H9 (cell line): ENCODE data around the gene ATP8B2. TPM values are rescaled to one million over a fixed set of nuclear protein-coding genes. Genes with fewer than 3 reads are reported as not detected.

Experiments
- DNase-seq: peaks from one replicate; pipeline ENCODE4 v3.0.0-alpha.2; 2017
- H2AFZ ChIP-seq: one replicate; pipeline ENCODE4 v1.6.1; 2013; ENCODE audit warnings: mild to moderate bottlenecking, low read length, control low read depth, moderate library complexity
- H2AK5ac ChIP-seq: 2 replicates; pipeline ENCODE4 v1.6.1; 2013; ENCODE audit warnings: low read length, control low read depth, mixed read lengths; ENCODE audit not compliant: insufficient read length
- H2BK120ac ChIP-seq: one replicate; pipeline ENCODE4 v1.6.1; 2013; ENCODE audit warnings: low read depth, mild to moderate bottlenecking, low read length, control low read depth, inconsistent platforms; ENCODE audit not compliant: poor library complexity, severe bottlenecking
- H2BK12ac ChIP-seq: 2 replicates; pipeline ENCODE4 v1.6.1; 2013; ENCODE audit warnings: low read length, control low read depth, mixed read lengths, low read depth; ENCODE audit not compliant: insufficient read length
- H2BK15ac ChIP-seq: 2 replicates; pipeline ENCODE4 v1.6.1; 2013; ENCODE audit warnings: low read depth, low read length, control low read depth
- H2BK20ac ChIP-seq: one replicate; pipeline ENCODE4 v1.6.1; 2013; ENCODE audit warnings: low read depth, mild to moderate bottlenecking, low read length, control low read depth, inconsistent platforms; ENCODE audit not compliant: poor library complexity, severe bottlenecking
- H2BK5ac ChIP-seq: 2 replicates; pipeline ENCODE4 v1.6.1; 2013; ENCODE audit warnings: low read length, control low read depth, mixed read lengths; ENCODE audit not compliant: insufficient read length
- H3K14ac ChIP-seq: 2 replicates; pipeline ENCODE4 v1.6.1; 2013; ENCODE audit warnings: low read length, control low read depth; ENCODE audit not compliant: insufficient read depth
- H3K18ac ChIP-seq: 2 replicates; pipeline ENCODE4 v1.6.1; 2013; ENCODE audit warnings: low read depth, mild to moderate bottlenecking, mixed read lengths, low read length, control low read depth; ENCODE audit not compliant: insufficient read length
- H3K23ac ChIP-seq: 2 replicates; pipeline ENCODE4 v1.6.1; 2013; ENCODE audit warnings: low read length, control low read depth, mixed read lengths, low read depth; ENCODE audit not compliant: insufficient read length
- H3K23me2 ChIP-seq: 2 replicates; pipeline ENCODE4 v1.6.1; 2013; ENCODE audit warnings: low read depth, mild to moderate bottlenecking, mixed read lengths, low read length, control low read depth; ENCODE audit not compliant: insufficient read length, poor library complexity, severe bottlenecking
- H3K27ac ChIP-seq: 2 replicates; pipeline ENCODE4 v1.5.1; 2013; ENCODE audit warnings: low read length, control low read depth, mixed read lengths, low read depth; ENCODE audit not compliant: insufficient read length
- H3K27me3 ChIP-seq: 2 replicates; pipeline ENCODE4 v1.6.1; 2013; ENCODE audit warnings: low read length, control low read depth, inconsistent platforms; ENCODE audit not compliant: insufficient read depth
- H3K4ac ChIP-seq: 2 replicates; pipeline ENCODE4 v1.6.1; 2013; ENCODE audit warnings: low read depth, mild to moderate bottlenecking, control low read depth, inconsistent platforms, low read length, moderate library complexity
- H3K4me1 ChIP-seq: 2 replicates; pipeline ENCODE4 v1.6.1; 2013; ENCODE audit warnings: low read length, control low read depth, inconsistent platforms; ENCODE audit not compliant: insufficient read depth
- H3K4me2 ChIP-seq: 2 replicates; pipeline ENCODE4 v1.6.1; 2013; ENCODE audit warnings: low read length, control low read depth, mixed read lengths; ENCODE audit not compliant: insufficient read length, insufficient read depth
- H3K56ac ChIP-seq: 2 replicates; pipeline ENCODE4 v1.6.1; 2013; ENCODE audit warnings: low read depth, mild to moderate bottlenecking, mixed read lengths, low read length, control low read depth; ENCODE audit not compliant: insufficient read length
- H3K79me1 ChIP-seq: 2 replicates; pipeline ENCODE4 v1.6.1; 2013; ENCODE audit warnings: low read depth, mild to moderate bottlenecking, moderate library complexity, low read length, control low read depth, inconsistent platforms; ENCODE audit not compliant: insufficient read depth, poor library complexity, severe bottlenecking
- H3K79me2 ChIP-seq: 2 replicates; pipeline ENCODE4 v1.6.1; 2013; ENCODE audit warnings: low read length, control low read depth, inconsistent platforms; ENCODE audit not compliant: insufficient read depth
- H3K9ac ChIP-seq: 2 replicates; pipeline ENCODE4 v1.6.1; 2013; ENCODE audit warnings: low read length, control low read depth, mixed read lengths; ENCODE audit not compliant: insufficient read length; ENCODE audit errors: extremely low read depth
- H3K9me3 ChIP-seq: one replicate; pipeline ENCODE4 v1.6.1; 2013; ENCODE audit warnings: low read depth, low read length, inconsistent platforms; ENCODE audit not compliant: control insufficient read depth
- H3T11ph ChIP-seq: one replicate; pipeline ENCODE4 v1.6.1; 2013; ENCODE audit warnings: mild to moderate bottlenecking, low read length, control low read depth, inconsistent platforms
- H4K20me1 ChIP-seq: one replicate; pipeline ENCODE4 v1.6.1; 2013; ENCODE audit not compliant: control insufficient read depth, insufficient read length, insufficient read depth
- H4K5ac ChIP-seq: 2 replicates; pipeline ENCODE4 v1.6.1; 2013; ENCODE audit warnings: low read depth, mild to moderate bottlenecking, mixed read lengths, low read length, control low read depth; ENCODE audit not compliant: insufficient read length
- H4K8ac ChIP-seq: replicated peaks from 2 replicates; pipeline ENCODE4 v1.6.1; 2013; ENCODE audit warnings: low read length, control low read depth, mixed read lengths, low read depth; ENCODE audit not compliant: insufficient read length
- H4K91ac ChIP-seq: 2 replicates; pipeline ENCODE4 v1.6.1; 2013; ENCODE audit warnings: low read depth, mild to moderate bottlenecking, moderate library complexity, mixed read lengths, low read length, control low read depth; ENCODE audit not compliant: insufficient read length
- H3K27ac Mint-ChIP-seq, 3 experiments: 2 replicates in 2 of 3; 3 replicates in 1 of 3; pipeline ENCODE4 v1.8.0; 2020 to 2021; ENCODE audit warnings: mixed read lengths in 3 of 3, mild to moderate bottlenecking in 1 of 3, moderate library complexity in 1 of 3
- H3K27me3 Mint-ChIP-seq: 2 replicates; pipeline ENCODE4 v1.8.0; 2021; ENCODE audit warnings: low read depth, mild to moderate bottlenecking, moderate library complexity, mixed read lengths
- H3K36me3 Mint-ChIP-seq, 3 experiments: 2 replicates in 2 of 3; 3 replicates in 1 of 3; pipeline ENCODE4 v1.8.0; 2020 to 2021; ENCODE audit warnings: low read depth in 3 of 3, mixed read lengths in 3 of 3; ENCODE audit not compliant: insufficient read depth in 1 of 3
- H3K4me1 Mint-ChIP-seq, 2 experiments: 2 replicates each; pipeline ENCODE4 v1.8.0; 2020; ENCODE audit warnings: mixed read lengths in 2 of 2
- H3K4me3 Mint-ChIP-seq, 2 experiments: 2 replicates in 1 of 2; 3 replicates in 1 of 2; pipeline ENCODE4 v1.8.0; 2020 to 2021; ENCODE audit warnings: mild to moderate bottlenecking in 2 of 2, mixed read lengths in 2 of 2, moderate library complexity in 1 of 2
- H3K9me3 Mint-ChIP-seq, 2 experiments: 2 replicates in 1 of 2; 3 replicates in 1 of 2; pipeline ENCODE4 v1.8.0; 2020; ENCODE audit warnings: mild to moderate bottlenecking in 2 of 2, mixed read lengths in 2 of 2, moderate library complexity in 1 of 2
- CTCF ChIP-seq: fragments of 200-600 bp; sonication (generic); conservative IDR thresholded peaks from 3 replicates; pipeline ENCODE4 v1.8.0; 2021; ENCODE audit warnings: antibody characterized with exemption, mild to moderate bottlenecking
- WGBS: extraction: QIAGEN DNeasy Blood & Tissue Kit; methylation state at CpG from one replicate; pipeline ENCODE4 v1.1.7; 2013; ENCODE audit warnings: missing lambda C conversion rate, low lambda C conversion rate, mixed read lengths; ENCODE audit not compliant: insufficient read length; ENCODE audit errors: extremely low coverage; 5-methylcytosine and 5-hydroxymethylcytosine counted together
- total RNA-seq: library from RNA; stranded (reverse); gene quantifications from 2 replicates; pipeline ENCODE4 v1.2.1, GENCODE V29; 2021

ATP8B2 gene
- total RNA-seq, 1 experiment from 2014 or later: 37.6 TPM

GRCh38 chr1:154379301-154379700, 54.0 kb downstream of the ATP8B2 start:
- Histone ChIP-seq H3K4me2 (no peak overlapping the region), H3K4ac (no peak overlapping the region), H2AK5ac (no peak overlapping the region), H2BK20ac (no peak overlapping the region), H2BK5ac (no peak overlapping the region), H2BK120ac (no peak overlapping the region), H3K79me1 (no peaks in the 10 kb centered on the region), H3K23ac (no peak overlapping the region), H3K9ac (no peak overlapping the region), H3K79me2 (no peaks in the 10 kb centered on the region), H3T11ph (no peak overlapping the region), H3K23me2 (no peaks in the 10 kb centered on the region), H3K27me3 (no peaks in the 10 kb centered on the region), H4K91ac (no peak overlapping the region), H4K20me1 (no peaks in the 10 kb centered on the region), H2BK15ac (no peak overlapping the region), H3K18ac (no peak overlapping the region), H2AFZ (no peak overlapping the region), H3K9me3 (no peaks in the 10 kb centered on the region), H3K4me1 (no peaks in the 10 kb centered on the region), H3K56ac (no peak overlapping the region), H3K14ac (no peak overlapping the region), H3K27ac (no peak overlapping the region), H2BK12ac (no peak overlapping the region), H4K5ac (no peak overlapping the region), H4K8ac (no peak overlapping the region)
- Mint-ChIP-seq H3K9me3 (peaks cover 0 to 4% of the 10 kb centered on the region in 2 experiments; a peak in 2 of 5 replicates), H3K27me3 (peaks cover 2% of the 10 kb centered on the region; the same call in 1 of the 2 replicates), H3K4me1 (no peaks in the 10 kb centered on the region), H3K4me3 (no peak overlapping the region), H3K36me3 (peaks cover 0 to 1% (median 0%) of the 10 kb centered on the region in 3 experiments; a peak in 2 of 7 replicates), H3K27ac (no peak overlapping the region)
- no peak for DNase-seq
- TF ChIP-seq CTCF: no peak
- no CpG with 5 or more reads among the region's 16 CpGs for WGBS
